Measurements from ENCODE around the gene COL9A1.

COL9A1 gene

DNA sequence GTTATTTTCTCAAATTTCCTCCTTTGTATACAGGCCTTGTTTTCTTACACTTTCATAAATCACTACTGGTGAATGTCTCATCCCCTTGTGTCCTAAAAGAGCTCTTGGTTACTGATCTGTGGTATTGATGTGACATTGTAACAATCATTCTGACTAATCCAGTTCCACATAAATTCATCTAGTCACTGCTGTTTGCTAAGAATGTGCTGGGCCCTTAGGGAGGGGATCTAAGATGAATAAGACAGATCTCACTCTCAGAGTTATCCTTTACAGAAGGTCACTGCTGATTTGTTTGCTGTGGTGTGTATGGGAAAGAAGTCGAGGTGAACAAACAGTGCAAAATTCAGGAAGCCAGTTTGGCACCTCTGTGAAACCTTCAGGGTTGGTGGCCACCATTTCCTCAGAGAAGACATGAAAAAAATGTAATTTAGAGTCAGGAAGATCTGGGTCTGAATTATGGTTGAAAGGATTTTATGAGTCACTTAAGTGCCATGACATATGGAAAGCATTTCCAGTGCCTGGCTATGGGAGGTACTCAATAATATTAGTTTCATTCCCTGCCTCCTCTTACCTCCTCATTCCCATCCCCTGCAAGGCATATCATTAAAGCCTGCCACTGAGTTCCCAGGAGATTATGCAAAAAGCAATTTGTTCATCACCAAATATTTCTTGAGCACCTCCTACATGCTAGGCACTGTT, 121.8 kb downstream of the COL9A1 start:
- DNase-seq (ENCODE audit: low read depth): no peak
- no peak overlapping the region for H3K4me3 ChIP-seq (ENCODE audit: low read length)
- TF ChIP-seq, protein P1, sequence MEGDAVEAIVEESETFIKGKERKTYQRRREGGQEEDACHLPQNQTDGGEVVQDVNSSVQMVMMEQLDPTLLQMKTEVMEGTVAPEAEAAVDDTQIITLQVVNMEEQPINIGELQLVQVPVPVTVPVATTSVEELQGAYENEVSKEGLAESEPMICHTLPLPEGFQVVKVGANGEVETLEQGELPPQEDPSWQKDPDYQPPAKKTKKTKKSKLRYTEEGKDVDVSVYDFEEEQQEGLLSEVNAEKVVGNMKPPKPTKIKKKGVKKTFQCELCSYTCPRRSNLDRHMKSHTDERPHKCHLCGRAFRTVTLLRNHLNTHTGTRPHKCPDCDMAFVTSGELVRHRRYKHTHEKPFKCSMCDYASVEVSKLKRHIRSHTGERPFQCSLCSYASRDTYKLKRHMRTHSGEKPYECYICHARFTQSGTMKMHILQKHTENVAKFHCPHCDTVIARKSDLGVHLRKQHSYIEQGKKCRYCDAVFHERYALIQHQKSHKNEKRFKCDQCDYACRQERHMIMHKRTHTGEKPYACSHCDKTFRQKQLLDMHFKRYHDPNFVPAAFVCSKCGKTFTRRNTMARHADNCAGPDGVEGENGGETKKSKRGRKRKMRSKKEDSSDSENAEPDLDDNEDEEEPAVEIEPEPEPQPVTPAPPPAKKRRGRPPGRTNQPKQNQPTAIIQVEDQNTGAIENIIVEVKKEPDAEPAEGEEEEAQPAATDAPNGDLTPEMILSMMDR (conservative IDR thresholded peaks at IDR 0.05; ENCODE audit: low read depth, low read length): no peak

DNA sequence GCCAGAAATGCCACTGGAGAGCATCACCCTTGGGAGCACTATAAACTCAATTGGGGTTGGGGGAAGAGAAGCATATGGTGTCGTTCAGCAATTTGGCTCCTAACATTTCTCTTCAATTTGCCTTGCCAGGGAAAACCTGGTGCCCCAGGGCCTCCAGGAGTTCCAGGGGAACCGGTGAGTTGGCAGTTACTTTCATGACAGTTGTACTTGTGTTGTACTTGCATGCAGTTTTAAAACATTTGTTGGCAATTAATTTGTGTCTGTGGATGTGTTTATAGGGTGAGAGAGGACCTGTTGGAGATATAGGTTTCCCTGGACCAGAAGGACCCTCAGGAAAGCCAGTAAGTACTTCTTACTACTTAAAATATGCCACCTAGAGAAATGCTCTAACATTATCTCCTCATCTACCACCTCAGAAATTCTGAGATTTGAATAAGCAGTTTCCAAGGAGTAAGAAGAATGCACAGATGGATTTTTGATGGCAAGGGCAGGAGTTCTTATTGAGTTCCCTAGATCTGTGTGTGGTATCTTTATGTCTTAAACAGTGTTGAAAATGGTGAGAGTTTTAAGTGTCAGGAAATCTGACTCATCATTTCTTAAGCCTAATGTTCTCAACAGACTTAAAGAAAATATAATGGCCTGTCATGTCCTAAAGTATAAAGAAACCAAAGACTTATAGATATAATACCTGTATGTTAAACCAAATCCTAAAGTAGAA, 122.5 kb downstream of the COL9A1 start:
- DNase-seq (ENCODE audit: low read depth): no peak
- TF ChIP-seq, protein P1 (conservative IDR thresholded peaks at IDR 0.05; ENCODE audit: low read depth, low read length): no peak
- H3K4me3 ChIP-seq (ENCODE audit: low read length): no peak overlapping the region

- TF ChIP-seq, protein P1 (conservative IDR thresholded peaks at IDR 0.05; ENCODE audit: low read depth, low read length): no peak
- H3K4me3 ChIP-seq (ENCODE audit: low read length): no peak overlapping the region
- no peak for DNase-seq (ENCODE audit: low read depth)
Measured at GRCh38 chr6:70176842-70177550, 125.9 kb downstream of the COL9A1 start.

- TF ChIP-seq, protein P1 (conservative IDR thresholded peaks at IDR 0.05; ENCODE audit: low read depth, low read length): no peak
- no peak overlapping the region for H3K4me3 ChIP-seq (ENCODE audit: low read length)
- DNase-seq (ENCODE audit: low read depth): no peak
Measured at GRCh38 chr6:70175770-70176169, 127.1 kb downstream of the COL9A1 start.

- H3K4me3 ChIP-seq (ENCODE audit: low read length): no peak overlapping the region
- TF ChIP-seq, protein P1 (conservative IDR thresholded peaks at IDR 0.05; ENCODE audit: low read depth, low read length): no peak
- DNase-seq (ENCODE audit: low read depth): no peak
Measured at GRCh38 chr6:70172252-70172651, 130.6 kb downstream of the COL9A1 start.

DNA sequence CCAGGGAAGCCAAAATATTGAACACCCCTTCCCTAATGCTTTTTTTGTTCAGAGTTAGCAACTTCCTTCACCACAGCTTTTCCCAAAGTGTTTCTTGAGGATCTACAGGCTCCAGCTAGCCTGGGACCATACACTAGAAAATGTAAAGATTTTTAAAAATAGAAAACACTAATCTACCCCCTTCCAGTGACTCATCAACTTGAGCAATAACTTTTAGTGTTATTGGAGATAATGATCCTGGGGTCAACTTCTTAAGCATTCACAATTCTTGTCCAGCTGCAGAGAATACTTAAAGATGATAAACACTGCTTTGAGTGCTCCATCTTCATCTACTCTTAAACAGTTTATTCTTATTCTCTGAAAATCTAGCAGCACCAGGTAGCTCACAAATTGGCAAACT, 131.6 kb downstream of the COL9A1 start:
- no peak overlapping the region for H3K4me3 ChIP-seq (ENCODE audit: low read length)
- DNase-seq (ENCODE audit: low read depth): no peak
- TF ChIP-seq, protein P1 (conservative IDR thresholded peaks at IDR 0.05; ENCODE audit: low read depth, low read length): no peak
